Ramos (cell line): ENCODE measurements around the gene NR0B2.
"Not testable (repeated sequence)": the region's sequence is repeated elsewhere in the genome, so short reads cannot be mapped to it uniquely, and the experiment has no call there.

Source experiments
- in situ Hi-C: fragments of 300-500 bp; cut with MboI; formaldehyde crosslinking; loops from one replicate; pipeline ENCODE4 v1.14.3; 2022; ENCODE audit warnings: low sequenced_read_pairs; ENCODE audit not compliant: unreplicated experiment

The NR0B2 gene

GRCh38 chr1:26894263-26894662, 19.5 kb downstream of the NR0B2 start:
- in situ Hi-C loops: no loop called here

- in situ Hi-C loops: no loop called here
Measured at GRCh38 chr1:26890467-26890796, 23.3 kb downstream of the NR0B2 start.

- in situ Hi-C loops: no loop called here
Measured at GRCh38 chr1:26889551-26890466, 24.0 kb downstream of the NR0B2 start, which contains the start of gene GPN2. Gene GPN2, minus strand, starts transcription at chr1:26890283. Its CDS starts 187 bp downstream, at chr1:26890096.

DNA sequence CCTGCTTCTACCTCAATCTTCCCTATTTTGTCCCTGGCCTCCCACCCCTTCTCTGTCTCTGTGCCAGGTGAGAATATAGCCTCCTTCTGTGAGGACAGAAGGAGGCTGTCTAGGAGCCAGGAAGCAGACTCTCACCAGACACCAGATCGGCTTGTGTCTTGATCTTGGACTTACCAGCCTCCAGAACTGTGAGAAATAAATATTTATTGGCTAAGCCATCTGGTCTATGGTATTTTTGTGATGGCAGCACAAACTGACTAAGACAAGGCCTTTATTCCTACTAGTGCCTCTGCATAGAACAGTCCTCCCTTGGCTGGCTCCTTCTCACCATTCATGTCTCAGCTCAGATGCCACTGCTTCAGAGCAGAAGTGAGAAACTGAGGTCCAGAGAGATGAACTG, 25.5 kb downstream of the NR0B2 start:
- in situ Hi-C loops: no loop called here

DNA sequence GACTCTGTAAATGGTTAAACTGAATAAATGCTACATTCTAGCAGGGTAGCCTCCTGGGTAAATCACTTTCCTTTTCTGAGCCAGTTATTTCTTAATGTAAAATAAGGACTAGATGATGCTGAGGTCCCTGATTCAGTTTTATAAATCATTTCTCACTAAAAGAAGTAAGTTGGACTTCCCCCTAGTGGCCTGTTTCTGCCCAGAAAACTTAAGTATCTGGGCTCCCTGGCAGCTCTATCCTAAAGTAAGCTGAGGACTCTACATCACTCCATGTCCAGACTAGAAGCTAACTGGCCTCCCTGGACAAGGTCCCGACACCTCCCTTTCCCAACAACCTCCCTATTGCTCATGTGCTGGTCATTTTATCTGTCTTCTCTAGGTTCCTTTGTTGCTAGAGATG, 26.6 kb downstream of the NR0B2 start:
- in situ Hi-C loops: no loop called here

DNA sequence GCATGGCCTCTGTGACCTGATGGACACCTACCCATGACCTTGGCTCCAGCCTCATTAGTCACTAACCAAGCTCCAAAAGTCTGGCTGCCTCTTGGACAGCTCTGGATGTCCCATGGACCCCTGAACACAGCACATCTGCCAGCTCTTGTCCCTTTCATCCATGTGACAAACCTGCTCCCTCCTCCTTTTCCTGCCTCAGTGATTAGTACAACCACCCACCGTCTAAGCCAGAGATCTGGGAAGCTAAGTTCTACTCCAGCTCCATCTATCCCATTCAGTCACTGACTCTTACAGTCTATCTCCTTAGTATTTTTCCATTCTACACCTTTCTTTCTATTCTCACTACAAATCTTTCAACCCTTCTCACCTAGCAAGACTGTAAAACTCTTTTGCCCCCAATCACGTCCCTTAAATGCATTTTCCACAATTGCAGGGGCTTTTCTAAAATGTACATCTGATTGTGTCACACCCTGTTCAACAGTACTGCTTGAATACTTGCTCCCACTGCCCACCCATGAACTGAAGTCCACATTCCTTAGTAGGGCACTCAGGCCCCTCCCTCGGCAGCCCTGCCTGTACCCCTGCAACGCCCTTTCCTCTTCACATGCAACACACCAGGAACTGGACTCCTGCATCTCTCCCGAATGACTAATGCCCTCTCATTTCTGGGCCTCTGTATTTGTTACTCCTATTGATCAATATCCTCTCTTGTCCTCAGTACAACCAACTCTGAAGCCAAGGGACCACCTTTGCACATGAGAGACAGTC, 30.9 kb downstream of the NR0B2 start:
- in situ Hi-C loops: no loop called here

DNA sequence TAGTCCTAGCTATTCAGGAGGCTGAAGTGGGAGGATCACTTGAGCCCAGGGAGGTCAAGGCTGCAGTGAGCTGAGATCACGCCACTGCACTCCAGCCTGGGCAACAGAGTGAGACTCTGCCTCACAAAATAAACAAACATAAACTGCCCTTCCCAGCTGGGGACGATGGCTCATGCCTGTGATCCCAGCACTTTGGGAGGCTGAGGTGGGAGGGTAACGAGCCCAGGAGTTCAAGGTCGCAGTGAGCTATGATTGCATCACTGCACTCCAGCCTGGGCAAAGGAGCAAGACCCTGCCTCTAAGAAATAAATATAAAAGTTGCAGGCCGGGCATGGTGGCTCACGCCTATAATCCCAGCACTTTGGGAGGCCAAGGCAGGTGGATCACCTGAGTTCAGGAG, 32.2 kb downstream of the NR0B2 start:
- in situ Hi-C loops: not testable (repeated sequence)

- in situ Hi-C loops: no loop called here
Measured at GRCh38 chr1:26879793-26880192, 34.0 kb downstream of the NR0B2 start.

DNA sequence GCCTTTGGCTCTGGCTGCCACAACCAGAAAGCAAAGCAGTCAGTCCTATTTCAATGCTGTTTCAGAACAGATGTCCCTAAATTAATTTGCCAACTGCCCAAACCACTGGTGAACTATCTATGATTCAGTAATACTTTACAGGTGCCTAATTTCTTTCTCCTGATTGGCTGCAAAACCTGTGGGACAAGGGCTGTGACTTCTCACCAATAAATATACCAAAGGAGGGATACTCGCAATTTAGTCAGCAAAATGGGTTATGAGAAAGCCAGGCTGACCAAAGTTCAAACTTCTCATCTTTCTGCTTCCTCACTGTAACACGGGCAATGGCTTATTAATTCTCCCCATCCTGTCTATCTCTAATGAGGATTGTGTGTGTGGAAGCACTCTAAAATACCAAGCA, 36.4 kb downstream of the NR0B2 start:
- in situ Hi-C loops: no loop called here

- in situ Hi-C loops: no loop called here
Measured at GRCh38 chr1:26874896-26875295, 38.9 kb downstream of the NR0B2 start.

DNA sequence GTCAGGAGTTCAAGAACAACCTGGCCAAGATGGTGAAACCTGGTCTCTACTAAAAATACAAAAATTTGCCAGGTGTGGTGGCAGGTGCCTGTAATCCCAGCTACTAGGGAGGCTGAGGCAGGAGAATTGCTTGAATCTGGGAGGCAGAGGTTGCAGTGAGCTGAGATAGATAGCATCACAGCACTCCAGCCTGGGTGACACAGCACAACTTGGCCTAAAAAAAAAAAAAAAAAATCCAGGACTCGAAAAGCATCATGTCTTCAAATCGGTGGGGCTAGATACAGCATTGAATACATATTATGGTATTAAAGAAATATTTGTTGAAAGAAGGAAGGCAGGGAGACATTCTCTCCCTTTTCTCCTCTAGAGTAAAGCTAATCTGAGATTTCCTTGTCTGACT, 40.7 kb downstream of the NR0B2 start:
- in situ Hi-C loops: not testable (repeated sequence)

DNA sequence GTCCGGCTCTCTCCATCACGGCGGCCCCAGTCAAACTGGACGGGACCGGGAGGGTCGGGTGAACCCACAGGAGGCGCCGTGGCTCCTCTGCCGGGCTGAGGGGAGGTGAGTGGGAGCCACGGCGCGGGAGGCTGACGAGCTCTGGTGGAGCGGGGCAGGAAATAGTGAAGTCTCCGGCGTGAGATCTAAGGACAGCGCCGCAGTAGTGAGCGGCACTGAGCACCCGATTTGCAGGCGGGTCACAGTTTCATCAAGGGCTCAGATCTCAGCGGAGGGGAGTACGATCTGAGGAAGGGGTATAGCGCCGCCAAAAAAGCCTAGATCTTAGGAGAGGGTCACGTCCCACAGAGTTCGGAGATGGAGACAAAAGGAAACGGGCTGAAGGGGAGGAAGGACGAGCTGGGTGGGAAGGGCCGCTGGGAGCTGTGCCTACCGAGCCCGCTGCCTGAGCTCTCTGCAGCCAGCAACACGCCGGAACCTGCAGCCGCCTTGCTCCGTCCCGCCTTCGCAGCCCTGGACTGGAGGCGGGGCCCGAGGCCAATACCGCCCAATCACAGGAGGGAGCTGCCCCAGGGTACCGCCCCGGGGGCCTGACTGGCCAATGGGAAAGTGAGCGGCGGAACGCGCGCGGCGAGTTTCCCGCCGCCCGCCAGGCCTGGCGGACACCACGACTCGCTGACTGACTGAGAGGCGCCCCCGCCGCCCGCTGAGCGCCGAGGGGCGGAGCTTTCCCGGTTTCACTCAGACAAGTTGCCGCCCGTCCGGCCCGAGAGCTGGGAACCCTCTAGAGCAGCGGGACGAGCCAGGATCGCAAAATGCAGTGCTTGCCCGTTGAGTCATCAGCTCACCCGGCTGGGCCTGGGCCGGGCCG, 48.9 kb downstream of the NR0B2 start:
- in situ Hi-C loops: no loop called here

DNA sequence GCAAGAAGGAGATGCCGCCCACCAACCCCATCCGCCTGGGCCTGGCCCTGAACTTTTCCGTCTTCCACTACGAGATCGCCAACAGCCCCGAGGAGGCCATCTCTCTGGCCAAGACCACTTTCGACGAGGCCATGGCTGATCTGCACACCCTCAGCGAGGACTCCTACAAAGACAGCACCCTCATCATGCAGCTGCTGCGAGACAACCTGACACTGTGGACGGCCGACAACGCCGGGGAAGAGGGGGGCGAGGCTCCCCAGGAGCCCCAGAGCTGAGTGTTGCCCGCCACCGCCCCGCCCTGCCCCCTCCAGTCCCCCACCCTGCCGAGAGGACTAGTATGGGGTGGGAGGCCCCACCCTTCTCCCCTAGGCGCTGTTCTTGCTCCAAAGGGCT, 50.1 kb downstream of the NR0B2 start:
- in situ Hi-C loops: no loop called here

DNA sequence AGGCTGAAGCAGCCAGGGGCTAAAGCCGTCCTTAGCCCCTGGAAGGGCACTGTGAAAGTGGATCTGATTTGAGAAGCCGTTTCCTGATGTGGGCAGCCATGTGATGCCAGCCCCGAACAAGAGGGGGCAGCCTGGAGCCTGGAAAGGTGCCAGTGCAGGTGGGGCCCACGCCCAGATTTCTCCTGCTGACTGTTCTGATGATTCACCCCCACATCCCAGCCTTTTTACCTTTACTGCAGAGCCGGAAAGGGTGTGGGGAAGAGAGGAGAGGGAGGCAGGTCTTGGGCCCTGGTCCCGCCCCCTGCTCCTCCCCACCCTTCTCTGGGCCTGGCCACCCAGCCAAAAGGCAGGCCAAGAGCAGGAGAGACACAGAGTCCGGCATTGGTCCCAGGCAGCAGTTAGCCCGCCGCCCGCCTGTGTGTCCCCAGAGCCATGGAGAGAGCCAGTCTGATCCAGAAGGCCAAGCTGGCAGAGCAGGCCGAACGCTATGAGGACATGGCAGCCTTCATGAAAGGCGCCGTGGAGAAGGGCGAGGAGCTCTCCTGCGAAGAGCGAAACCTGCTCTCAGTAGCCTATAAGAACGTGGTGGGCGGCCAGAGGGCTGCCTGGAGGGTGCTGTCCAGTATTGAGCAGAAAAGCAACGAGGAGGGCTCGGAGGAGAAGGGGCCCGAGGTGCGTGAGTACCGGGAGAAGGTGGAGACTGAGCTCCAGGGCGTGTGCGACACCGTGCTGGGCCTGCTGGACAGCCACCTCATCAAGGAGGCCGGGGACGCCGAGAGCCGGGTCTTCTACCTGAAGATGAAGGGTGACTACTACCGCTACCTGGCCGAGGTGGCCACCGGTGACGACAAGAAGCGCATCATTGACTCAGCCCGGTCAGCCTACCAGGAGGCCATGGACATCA, 50.7 kb downstream of the NR0B2 start, which contains the start of gene SFN:
Gene SFN (plus strand): TSS at position 369 of the 904 bp plus-strand sequence. CDS start 64 bp downstream, at position 433.
- in situ Hi-C loops: no loop called here

DNA sequence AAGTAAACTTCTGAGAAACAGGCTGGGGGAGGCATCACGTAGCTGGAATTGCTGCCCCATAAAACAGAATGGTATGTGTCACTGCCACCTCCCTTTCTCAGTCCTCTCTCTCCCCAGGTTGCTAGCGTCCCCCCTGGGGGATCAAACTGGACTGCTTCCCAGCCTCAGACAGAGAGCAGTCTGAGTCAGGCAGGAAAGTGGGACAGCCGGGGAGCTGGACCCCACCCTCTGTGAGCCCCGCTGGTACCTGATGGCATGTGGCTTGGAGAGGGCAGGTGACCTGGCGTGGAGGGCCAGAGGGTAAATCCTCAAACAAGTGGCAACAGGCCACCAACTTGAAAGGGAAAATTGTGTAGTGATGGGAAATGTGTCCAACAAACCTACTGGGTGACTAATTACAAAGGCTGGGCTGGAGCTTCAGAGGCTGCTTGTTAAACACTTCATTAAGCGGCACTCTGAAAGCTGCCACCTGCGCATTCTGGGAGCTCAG, 51.8 kb downstream of the NR0B2 start:
- in situ Hi-C loops: no loop called here
